ENCODE results near the gene DLG5.

DLG5 gene

DNA sequence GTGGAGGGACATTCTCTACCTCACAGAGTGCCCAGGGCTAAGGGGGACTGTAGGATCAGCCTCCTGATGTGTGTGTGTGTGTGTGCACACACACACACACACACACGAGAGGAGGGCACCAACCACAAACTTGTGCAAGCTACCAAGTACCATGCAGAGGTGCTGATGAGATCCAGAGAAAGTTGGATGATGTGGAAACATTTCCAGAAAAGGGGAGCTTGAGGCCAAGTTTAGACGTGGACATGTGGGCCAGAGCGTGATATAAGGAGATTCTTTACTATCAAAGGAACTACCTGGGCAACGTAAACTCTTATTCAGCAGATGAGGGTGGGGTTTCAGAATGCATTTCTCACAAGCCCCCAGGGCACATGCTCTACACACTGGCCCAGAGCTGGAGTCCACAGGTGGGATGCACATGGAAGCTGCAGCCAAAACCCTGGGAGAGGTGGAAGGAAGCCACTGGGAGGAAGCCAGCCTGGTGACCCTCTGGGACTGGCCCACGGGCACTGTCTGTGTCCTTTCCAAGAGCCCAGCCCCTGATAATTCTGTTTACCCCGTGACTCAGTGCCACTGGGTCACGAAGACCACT is 53.5 kb downstream of the DLG5 start:
- no peak overlapping the region for H3K27ac ChIP-seq
- TF ChIP-seq, protein P1, sequence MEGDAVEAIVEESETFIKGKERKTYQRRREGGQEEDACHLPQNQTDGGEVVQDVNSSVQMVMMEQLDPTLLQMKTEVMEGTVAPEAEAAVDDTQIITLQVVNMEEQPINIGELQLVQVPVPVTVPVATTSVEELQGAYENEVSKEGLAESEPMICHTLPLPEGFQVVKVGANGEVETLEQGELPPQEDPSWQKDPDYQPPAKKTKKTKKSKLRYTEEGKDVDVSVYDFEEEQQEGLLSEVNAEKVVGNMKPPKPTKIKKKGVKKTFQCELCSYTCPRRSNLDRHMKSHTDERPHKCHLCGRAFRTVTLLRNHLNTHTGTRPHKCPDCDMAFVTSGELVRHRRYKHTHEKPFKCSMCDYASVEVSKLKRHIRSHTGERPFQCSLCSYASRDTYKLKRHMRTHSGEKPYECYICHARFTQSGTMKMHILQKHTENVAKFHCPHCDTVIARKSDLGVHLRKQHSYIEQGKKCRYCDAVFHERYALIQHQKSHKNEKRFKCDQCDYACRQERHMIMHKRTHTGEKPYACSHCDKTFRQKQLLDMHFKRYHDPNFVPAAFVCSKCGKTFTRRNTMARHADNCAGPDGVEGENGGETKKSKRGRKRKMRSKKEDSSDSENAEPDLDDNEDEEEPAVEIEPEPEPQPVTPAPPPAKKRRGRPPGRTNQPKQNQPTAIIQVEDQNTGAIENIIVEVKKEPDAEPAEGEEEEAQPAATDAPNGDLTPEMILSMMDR (conservative IDR thresholded peaks at IDR 0.05), result no peak

DNA sequence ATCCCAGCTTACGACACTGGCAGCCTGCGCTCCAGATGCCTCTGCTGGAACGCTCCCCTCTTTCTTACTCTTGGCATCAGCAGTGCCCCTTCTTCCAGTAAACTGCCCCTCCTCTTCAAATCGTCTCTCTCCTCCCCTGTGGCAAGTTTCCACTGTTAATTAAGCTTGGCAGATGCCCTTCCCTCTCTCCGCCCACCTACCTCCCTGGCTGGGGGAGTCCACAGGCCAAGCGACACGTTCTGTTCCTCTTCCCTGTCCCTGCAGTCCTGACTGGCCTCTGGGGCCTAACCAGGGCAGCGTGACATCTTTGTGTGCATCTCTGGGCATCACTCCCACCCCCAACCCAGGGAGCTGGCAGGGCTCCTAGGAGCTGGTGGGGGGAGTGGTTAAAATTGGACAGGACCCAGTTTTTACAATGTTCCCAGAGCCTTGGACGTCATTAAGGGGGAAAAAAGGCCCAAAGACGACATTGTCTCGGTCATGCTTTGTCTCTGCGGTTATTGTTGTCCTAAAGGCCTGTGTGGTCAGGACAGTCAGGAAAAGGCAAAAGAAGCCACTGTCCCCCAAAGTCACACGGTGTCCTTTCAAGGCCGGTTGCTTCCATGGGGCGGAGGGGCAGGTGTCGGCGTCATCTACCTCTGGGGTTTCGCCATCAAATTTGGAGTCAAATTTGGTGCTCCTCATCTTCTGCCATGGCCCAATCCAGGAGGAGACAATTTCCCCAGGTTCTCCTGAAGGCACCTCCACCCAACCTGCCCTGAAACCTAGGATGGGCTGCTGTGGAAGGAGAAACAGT is 54.2 kb downstream of the DLG5 start:
- TF ChIP-seq, protein P1 (conservative IDR thresholded peaks at IDR 0.05), result no peak
- H3K27ac ChIP-seq, result no peak overlapping the region

DNA sequence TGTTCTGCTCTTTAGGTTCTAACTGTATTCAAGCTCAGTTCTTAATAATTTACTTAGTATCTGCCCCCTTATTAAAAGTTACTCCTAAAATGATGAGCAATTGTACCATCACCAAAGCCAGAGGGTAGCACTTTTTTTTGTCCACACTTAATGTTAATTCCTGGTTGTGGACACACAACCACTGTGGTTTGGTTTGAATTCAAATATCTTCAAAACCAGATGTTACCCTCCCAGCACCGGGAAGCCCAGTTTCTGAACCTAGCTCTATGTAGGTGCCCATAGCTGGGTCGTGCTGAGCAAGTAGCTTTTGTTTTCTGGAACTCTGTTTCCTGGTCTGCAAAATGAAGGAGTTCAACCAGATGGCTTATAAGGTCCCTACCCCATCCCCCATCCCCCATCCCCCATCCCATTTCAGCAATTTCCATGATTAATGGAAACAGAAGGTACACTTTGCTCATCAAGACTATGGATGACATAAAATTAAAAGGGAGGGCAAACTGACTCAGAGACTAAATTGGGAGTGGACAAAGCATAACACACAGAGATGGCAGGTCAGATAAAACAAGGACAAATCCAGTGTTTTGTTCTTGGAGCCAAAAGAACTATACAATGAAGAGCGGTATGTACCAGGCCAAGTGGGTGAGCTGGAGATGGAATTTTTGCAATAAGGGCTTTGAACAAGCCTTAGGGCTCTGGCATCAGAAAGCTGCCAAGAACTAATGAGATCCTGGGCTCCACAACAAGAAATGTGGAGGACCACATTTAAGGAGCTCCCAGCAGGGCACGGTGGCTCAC is 56.7 kb downstream of the DLG5 start:
- H3K27ac ChIP-seq, result no peak overlapping the region
- TF ChIP-seq, protein P1 (conservative IDR thresholded peaks at IDR 0.05), result no peak

DNA sequence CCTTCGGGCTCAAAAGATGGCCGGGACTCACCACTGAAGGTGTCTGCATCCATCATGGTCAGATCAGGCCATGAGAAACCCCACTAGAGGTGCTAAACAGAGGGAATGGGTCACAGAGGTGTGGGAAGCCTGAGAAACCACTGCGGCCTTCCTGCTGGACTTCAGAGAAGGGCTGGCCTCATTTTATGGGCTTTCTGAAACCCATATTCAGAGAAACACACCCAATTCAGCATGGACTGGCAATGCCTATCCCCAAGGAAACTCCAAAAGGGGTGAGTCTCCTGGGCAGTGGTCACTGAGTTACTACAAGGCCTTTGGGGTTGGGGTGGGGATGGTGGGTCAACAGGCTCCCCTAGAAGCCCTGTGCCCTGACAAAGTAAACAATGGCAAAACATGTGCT is 58.0 kb downstream of the DLG5 start:
- TF ChIP-seq, protein P1 (conservative IDR thresholded peaks at IDR 0.05), result no peak
- no peak overlapping the region for H3K27ac ChIP-seq

DNA sequence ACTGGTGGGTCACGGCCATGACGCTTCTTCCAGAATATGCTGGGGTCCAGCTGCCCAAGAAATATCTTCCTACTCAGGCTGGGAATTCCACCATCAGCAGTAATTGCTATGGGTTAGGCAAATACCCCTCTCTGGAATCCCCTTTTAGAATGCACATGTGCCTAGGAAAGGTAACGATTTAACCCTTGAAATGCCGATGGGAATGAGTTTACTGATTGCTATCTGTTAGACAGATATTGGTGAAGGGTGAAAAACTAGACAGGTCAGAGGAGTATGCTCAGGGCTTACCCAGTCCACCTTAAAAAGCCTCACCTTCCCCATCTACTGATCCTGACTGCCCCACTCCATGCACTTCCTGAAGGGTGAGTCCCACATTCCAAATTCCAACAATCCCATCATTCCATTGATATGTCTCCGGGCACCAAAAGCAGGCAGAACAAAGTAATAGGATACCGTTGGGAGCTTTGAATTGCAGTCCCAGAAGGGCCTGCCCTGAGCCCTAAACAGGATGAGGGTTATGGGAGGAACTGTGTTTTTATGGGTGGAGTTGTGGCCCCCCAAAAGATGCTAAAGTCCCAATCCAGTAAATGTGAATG is 59.3 kb downstream of the DLG5 start:
- TF ChIP-seq, protein P1 (conservative IDR thresholded peaks at IDR 0.05), result no peak
- H3K27ac ChIP-seq, result no peak overlapping the region

DNA sequence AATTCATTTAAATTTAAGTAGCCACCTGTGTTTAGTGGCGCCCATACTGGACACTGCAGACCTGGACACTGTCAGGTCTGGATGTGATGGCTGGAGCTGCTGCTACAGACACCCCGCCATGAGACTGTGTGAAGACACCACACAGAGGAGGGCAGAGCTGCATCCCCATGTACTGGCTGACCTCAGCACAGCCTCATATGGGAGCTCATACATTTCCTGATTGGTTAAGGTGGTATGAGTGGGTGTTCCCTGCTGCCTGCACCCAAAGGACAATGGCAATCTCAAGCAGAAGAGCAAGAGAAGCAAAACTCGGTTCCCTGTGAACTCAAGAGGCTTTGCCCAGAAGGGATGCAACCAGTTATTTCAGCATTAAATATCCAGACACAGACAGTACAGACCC is 60.0 kb downstream of the DLG5 start:
- TF ChIP-seq, protein P1 (conservative IDR thresholded peaks at IDR 0.05), result no peak
- H3K27ac ChIP-seq, result no peak overlapping the region
